Upper lobe of left lung (tissue), 6 donors: ENCODE measurements around the gene NAGS. TPM values are rescaled to one million over a fixed set of nuclear protein-coding genes. Genes with fewer than 3 reads are reported as not detected.
"Not testable (repeated sequence)": the region's sequence is repeated elsewhere in the genome, so short reads cannot be mapped to it uniquely, and the experiment has no call there.

Source experiments
- ATAC-seq, 2 donors: fragments of 200-7000 bp; cut with Tn5 transposase; one replicate each; pipeline ENCODE4 v1.9.1; 2022; ENCODE audit warnings: mild to moderate bottlenecking in 2 of 2, moderate library complexity in 2 of 2; ENCODE audit not compliant: low FRiP score in 2 of 2
- DNase-seq, 2 donors: peaks; one replicate each; pipeline ENCODE4 v3.0.0-alpha.2; 2019 to 2020
- H3K27ac ChIP-seq, 4 donors: fragments of 200-600 bp; sonication (generic); one replicate each; pipeline ENCODE4 v1.5.1; 2016 to 2019
- H3K27me3 ChIP-seq, 4 donors: fragments of 200-600 bp; sonication (generic); one replicate each; pipeline ENCODE4 v1.5.1; 2017 to 2019
- H3K36me3 ChIP-seq, 4 donors: fragments of 200-600 bp; sonication (generic); one replicate each; pipeline ENCODE4 v1.5.1; 2016 to 2019
- H3K4me1 ChIP-seq, 4 donors: fragments of 200-600 bp; sonication (generic); one replicate each; pipeline ENCODE4 v1.5.1; 2018 to 2019
- H3K4me3 ChIP-seq, 4 donors: fragments of 200-600 bp; sonication (generic); one replicate each; pipeline ENCODE4 v1.5.1; 2017 to 2019; ENCODE audit warnings: mild to moderate bottlenecking in 2 of 4, moderate library complexity in 1 of 4
- H3K9me3 ChIP-seq, 4 donors: fragments of 200-600 bp; sonication (generic); one replicate each; pipeline ENCODE4 v1.5.1; 2018 to 2019
- CTCF ChIP-seq, 6 experiments: fragments of 450-650 bp in 4 of 6; fragments of 200-600 bp in 2 of 6; sonication (generic) in 2 of 6; IDR thresholded peaks; one replicate each; pipeline ENCODE4 v1.5.1; 2016 to 2019; ENCODE audit warnings: antibody characterized with exemption in 6 of 6
- EP300 ChIP-seq, 4 donors: sonication (generic); formaldehyde crosslinking; IDR thresholded peaks; one replicate each; pipeline ENCODE4 v1.5.1; 2017; ENCODE audit warnings: antibody characterized with exemption in 4 of 4, control low read depth in 2 of 4
- POLR2A ChIP-seq, 4 donors: fragments of 450-650 bp; IDR thresholded peaks; one replicate each; pipeline ENCODE4 v1.5.1; 2016 to 2017; ENCODE audit warnings: antibody characterized with exemption in 4 of 4, mild to moderate bottlenecking in 2 of 4
- POLR2AphosphoS5 ChIP-seq, 2 donors: sonication (generic); formaldehyde crosslinking; IDR thresholded peaks; one replicate each; pipeline ENCODE4 v1.5.1; 2017; ENCODE audit warnings: antibody characterized with exemption in 2 of 2
- WGBS, 2 donors: methylation state at CpG; one replicate each; pipeline ENCODE4 v1.1.5; 2017 to 2018; 5-methylcytosine and 5-hydroxymethylcytosine counted together
- total RNA-seq, 6 donors: library from RNA; depleted of rRNA in 4 of 6; stranded (reverse); fragments of >200 nt in 4 of 6; gene quantifications; one replicate each; pipeline versions ENCODE4 v1.1.0 to v1.2.1, GENCODE V29; 2016 to 2021
- donor health status: DM: no; HTN: no; CAD: no; lungs with moderate emphysema.
- donor health status: DM: no; HTN: yes; CAD: no; lungs with severe emphysema.

NAGS gene
- total RNA-seq, 6 donors from 2014 or later, result 4.3 to 12.4 (median 7.0) TPM

- Histone ChIP-seq H3K4me3 (no peak overlapping the region), H3K36me3 (no peaks in the 10 kb centered on the region), H3K27me3 (peaks cover 0 to 6% (median 2%) of the 10 kb centered on the region in 4 donors), H3K9me3 (no peaks in the 10 kb centered on the region), H3K4me1 (peaks cover 8 to 11% (median 10%) of the 10 kb centered on the region in 4 donors), H3K27ac (no peak overlapping the region)
- ATAC-seq (no peak), DNase-seq (no peak)
- no peak for TF ChIP-seq POLR2A (IDR thresholded peaks at IDR 0.05)
- TF ChIP-seq CTCF (IDR thresholded peaks at IDR 0.05), result no peak
- TF ChIP-seq POLR2AphosphoS5 (IDR thresholded peaks at IDR 0.05), result no peak
- no peak for TF ChIP-seq EP300 (IDR thresholded peaks at IDR 0.05)
- 89 to 96% methylated on average over 14 of the region's 14 CpGs for WGBS, 2 donors
Measured at GRCh38 chr17:43992641-43993040, 11.8 kb upstream of the NAGS start.

- H3K27ac ChIP-seq, result no peak overlapping the region
- H3K4me3 ChIP-seq, result peak overlapping the region in 2 of 4 donors; percentile 26 to 33
- 14 to 24% methylated on average over 24 to 33 of the region's 52 CpGs for WGBS, 2 donors
- no peaks in the 10 kb centered on the region for H3K36me3 ChIP-seq
- H3K4me1 ChIP-seq, result peaks cover 8 to 11% (median 10%) of the 10 kb centered on the region in 4 donors
- no peaks in the 10 kb centered on the region for H3K9me3 ChIP-seq
- peak; percentile 59 to 93 for DNase-seq
- peak; percentile 78 to 91 for ATAC-seq
- TF ChIP-seq CTCF (IDR thresholded peaks at IDR 0.05) (peak; percentile 61 to 92 (median 85)), POLR2A (IDR thresholded peaks at IDR 0.05) (no peak)
- peaks cover 0 to 4% (median 2%) of the 10 kb centered on the region in 4 donors for H3K27me3 ChIP-seq
Measured at GRCh38 chr17:43994272-43995149, 9.9 kb upstream of the NAGS start.

- H3K4me1 ChIP-seq, result peaks cover 8 to 11% (median 10%) of the 10 kb centered on the region in 4 donors
- H3K36me3 ChIP-seq, result no peaks in the 10 kb centered on the region
- ATAC-seq (no peak), DNase-seq (no peak)
- TF ChIP-seq CTCF (IDR thresholded peaks at IDR 0.05) (peak in 1 of 6 experiments; percentile 1), POLR2A (IDR thresholded peaks at IDR 0.05) (no peak), EP300 (IDR thresholded peaks at IDR 0.05) (no peak)
- no peak overlapping the region for H3K27ac ChIP-seq
- 22 to 25% methylated on average over 11 to 12 of the region's 12 CpGs for WGBS, 2 donors
- H3K27me3 ChIP-seq, result peaks cover 0 to 4% (median 2%) of the 10 kb centered on the region in 4 donors
- no peaks in the 10 kb centered on the region for H3K9me3 ChIP-seq
- no peak overlapping the region for H3K4me3 ChIP-seq
Measured at GRCh38 chr17:43995150-43995471, 9.3 kb upstream of the NAGS start.

- not testable (repeated sequence) for H3K27ac ChIP-seq, H3K27me3 ChIP-seq, ATAC-seq, H3K36me3 ChIP-seq, H3K4me3 ChIP-seq, H3K9me3 ChIP-seq
- peak in 1 of 2 donors; percentile 85 for DNase-seq
- WGBS, 2 donors, result 52 to 70% methylated on average over 5 of the region's 5 CpGs
- H3K4me1 ChIP-seq, result peaks cover 8 to 11% (median 10%) of the 10 kb centered on the region in 4 donors
Measured at GRCh38 chr17:43997180-43997579, 7.2 kb upstream of the NAGS start.

GRCh38 chr17:43998552-43998951 is 5.9 kb upstream of the NAGS start:
- H3K4me1 ChIP-seq, result peaks cover 8 to 11% (median 10%) of the 10 kb centered on the region in 4 donors
- WGBS, 2 donors, result 77 to 85% methylated on average over 3 of the region's 3 CpGs

More at GRCh38 chr17:43998552-43998951, 5.9 kb upstream of the NAGS start:
- Histone ChIP-seq H3K27me3 (peaks cover 0 to 4% (median 2%) of the 10 kb centered on the region in 4 donors), H3K4me3 (no peak overlapping the region), H3K36me3 (no peaks in the 10 kb centered on the region), H3K27ac (no peak overlapping the region), H3K9me3 (no peaks in the 10 kb centered on the region)
- DNase-seq (no peak), ATAC-seq (no peak)
- TF ChIP-seq POLR2AphosphoS5 (IDR thresholded peaks at IDR 0.05) (no peak), CTCF (IDR thresholded peaks at IDR 0.05) (no peak), POLR2A (IDR thresholded peaks at IDR 0.05) (no peak), EP300 (IDR thresholded peaks at IDR 0.05) (no peak)
